Measurements from ENCODE around the gene DCAF8. TPM values are rescaled to one million over a fixed set of nuclear protein-coding genes. Genes with fewer than 3 reads are reported as not detected.

Gene DCAF8
- total RNA-seq, 2 experiments from 2014 or later, result 86.9 to 94.1 TPM

- no peak for DNase-seq
- Mint-ChIP-seq H3K4me1 (peaks cover 18% of the 10 kb centered on the region), H3K9me3 (no peaks in the 10 kb centered on the region), H3K36me3 (peaks cover 8% of the 10 kb centered on the region), H3K4me3 (no peak overlapping the region), H3K27ac (peak overlapping the region; percentile 34), H3K27me3 (no peaks in the 10 kb centered on the region)
Measured at GRCh38 chr1:160251011-160251410, 11.3 kb downstream of the DCAF8 start.

- peaks cover 3% of the 10 kb centered on the region for H3K36me3 Mint-ChIP-seq
- H3K9me3 Mint-ChIP-seq, result no peaks in the 10 kb centered on the region
- no peaks in the 10 kb centered on the region for H3K27me3 Mint-ChIP-seq
- no peak overlapping the region for H3K4me3 Mint-ChIP-seq
- H3K4me1 Mint-ChIP-seq, result peaks cover 25% of the 10 kb centered on the region
- no peak overlapping the region for H3K27ac Mint-ChIP-seq
- DNase-seq, result no peak
Measured at GRCh38 chr1:160247053-160247452, 15.3 kb downstream of the DCAF8 start.

- peaks cover 1% of the 10 kb centered on the region for H3K36me3 Mint-ChIP-seq
- H3K4me3 Mint-ChIP-seq, result no peak overlapping the region
- DNase-seq, result no peak
- H3K4me1 Mint-ChIP-seq, result peaks cover 19% of the 10 kb centered on the region
- H3K27me3 Mint-ChIP-seq, result no peaks in the 10 kb centered on the region
- no peak overlapping the region for H3K27ac Mint-ChIP-seq
- H3K9me3 Mint-ChIP-seq, result no peaks in the 10 kb centered on the region
Measured at GRCh38 chr1:160245434-160245833, 16.9 kb downstream of the DCAF8 start.

GRCh38 chr1:160244209-160244608 is 18.1 kb downstream of the DCAF8 start:
- Mint-ChIP-seq H3K4me3 (no peak overlapping the region), H3K27me3 (no peaks in the 10 kb centered on the region), H3K9me3 (no peaks in the 10 kb centered on the region), H3K36me3 (peaks cover 6% of the 10 kb centered on the region), H3K4me1 (peaks cover 19% of the 10 kb centered on the region), H3K27ac (no peak overlapping the region)
- DNase-seq, result no peak

GRCh38 chr1:160243767-160244166 is 18.6 kb downstream of the DCAF8 start:
- H3K27ac Mint-ChIP-seq, result no peak overlapping the region
- peaks cover 8% of the 10 kb centered on the region for H3K36me3 Mint-ChIP-seq
- H3K9me3 Mint-ChIP-seq, result no peaks in the 10 kb centered on the region
- no peak overlapping the region for H3K4me3 Mint-ChIP-seq
- H3K27me3 Mint-ChIP-seq, result no peaks in the 10 kb centered on the region
- H3K4me1 Mint-ChIP-seq, result peaks cover 19% of the 10 kb centered on the region
- DNase-seq, result no peak

- Mint-ChIP-seq H3K27me3 (no peaks in the 10 kb centered on the region), H3K4me1 (peaks cover 5% of the 10 kb centered on the region), H3K27ac (no peak overlapping the region), H3K4me3 (no peak overlapping the region), H3K9me3 (no peaks in the 10 kb centered on the region), H3K36me3 (peaks cover 13% of the 10 kb centered on the region)
- no peak for DNase-seq
Measured at GRCh38 chr1:160239582-160240299, 22.6 kb downstream of the DCAF8 start.

- no peak for DNase-seq
- Mint-ChIP-seq H3K36me3 (peaks cover 12% of the 10 kb centered on the region), H3K27me3 (no peaks in the 10 kb centered on the region), H3K4me1 (peaks cover 8% of the 10 kb centered on the region), H3K4me3 (no peak overlapping the region), H3K9me3 (no peaks in the 10 kb centered on the region), H3K27ac (no peak overlapping the region)
Measured at GRCh38 chr1:160238408-160238807, 23.9 kb downstream of the DCAF8 start.

- no peaks in the 10 kb centered on the region for H3K27me3 Mint-ChIP-seq
- H3K9me3 Mint-ChIP-seq, result no peaks in the 10 kb centered on the region
- no peak overlapping the region for H3K4me3 Mint-ChIP-seq
- no peak overlapping the region for H3K27ac Mint-ChIP-seq
- peaks cover 14% of the 10 kb centered on the region for H3K36me3 Mint-ChIP-seq
- no peak for DNase-seq
- H3K4me1 Mint-ChIP-seq, result peaks cover 9% of the 10 kb centered on the region
Measured at GRCh38 chr1:160237558-160237957, 24.8 kb downstream of the DCAF8 start.

- Mint-ChIP-seq H3K27me3 (no peaks in the 10 kb centered on the region), H3K27ac (no peak overlapping the region), H3K4me1 (peaks cover 9% of the 10 kb centered on the region), H3K4me3 (no peak overlapping the region), H3K36me3 (peaks cover 15% of the 10 kb centered on the region), H3K9me3 (no peaks in the 10 kb centered on the region)
- DNase-seq, result no peak
Measured at GRCh38 chr1:160236806-160237205, 25.5 kb downstream of the DCAF8 start.

GRCh38 chr1:160232911-160233310 is 29.4 kb downstream of the DCAF8 start:
- H3K4me3 Mint-ChIP-seq, result no peak overlapping the region
- no peaks in the 10 kb centered on the region for H3K27me3 Mint-ChIP-seq
- no peak for DNase-seq
- H3K36me3 Mint-ChIP-seq, result peaks cover 18% of the 10 kb centered on the region
- H3K4me1 Mint-ChIP-seq, result peaks cover 9% of the 10 kb centered on the region
- H3K9me3 Mint-ChIP-seq, result no peaks in the 10 kb centered on the region
- no peak overlapping the region for H3K27ac Mint-ChIP-seq

GRCh38 chr1:160228431-160228830 is 33.9 kb downstream of the DCAF8 start:
- Mint-ChIP-seq H3K36me3 (peaks cover 19% of the 10 kb centered on the region), H3K27me3 (no peaks in the 10 kb centered on the region), H3K4me3 (no peak overlapping the region), H3K4me1 (peaks cover 1% of the 10 kb centered on the region), H3K9me3 (no peaks in the 10 kb centered on the region), H3K27ac (no peak overlapping the region)
- no peak for DNase-seq

GRCh38 chr1:160227561-160227960 is 34.8 kb downstream of the DCAF8 start:
- no peaks in the 10 kb centered on the region for H3K9me3 Mint-ChIP-seq
- no peak for DNase-seq
- H3K4me1 Mint-ChIP-seq, result no peaks in the 10 kb centered on the region

GRCh38 chr1:160227034-160227433 is 35.3 kb downstream of the DCAF8 start:
- DNase-seq, result no peak
- Mint-ChIP-seq H3K4me3 (no peak overlapping the region), H3K27me3 (no peaks in the 10 kb centered on the region), H3K9me3 (no peaks in the 10 kb centered on the region), H3K4me1 (no peaks in the 10 kb centered on the region), H3K36me3 (peaks cover 19% of the 10 kb centered on the region), H3K27ac (no peak overlapping the region)

More at GRCh38 chr1:160227561-160227960, 34.8 kb downstream of the DCAF8 start:
- Mint-ChIP-seq H3K4me3 (no peak overlapping the region), H3K27ac (no peak overlapping the region), H3K27me3 (no peaks in the 10 kb centered on the region), H3K36me3 (peaks cover 17% of the 10 kb centered on the region)

- Mint-ChIP-seq H3K4me3 (no peak overlapping the region), H3K27me3 (no peaks in the 10 kb centered on the region), H3K36me3 (peaks cover 19% of the 10 kb centered on the region), H3K9me3 (no peaks in the 10 kb centered on the region), H3K4me1 (no peaks in the 10 kb centered on the region), H3K27ac (no peak overlapping the region)
- no peak for DNase-seq
Measured at GRCh38 chr1:160226623-160227022, 35.7 kb downstream of the DCAF8 start.

GRCh38 chr1:160225345-160225744 is 37.0 kb downstream of the DCAF8 start:
- no peak for DNase-seq
- Mint-ChIP-seq H3K36me3 (peaks cover 14% of the 10 kb centered on the region), H3K4me1 (no peaks in the 10 kb centered on the region), H3K4me3 (no peak overlapping the region), H3K27ac (no peak overlapping the region), H3K9me3 (no peaks in the 10 kb centered on the region), H3K27me3 (no peaks in the 10 kb centered on the region)

- no peak overlapping the region for H3K27ac Mint-ChIP-seq
- no peaks in the 10 kb centered on the region for H3K9me3 Mint-ChIP-seq
- H3K27me3 Mint-ChIP-seq, result no peaks in the 10 kb centered on the region
- no peak overlapping the region for H3K4me3 Mint-ChIP-seq
- no peak for DNase-seq
- H3K36me3 Mint-ChIP-seq, result peaks cover 13% of the 10 kb centered on the region
- H3K4me1 Mint-ChIP-seq, result no peaks in the 10 kb centered on the region
Measured at GRCh38 chr1:160224606-160225005, 37.7 kb downstream of the DCAF8 start.

All from activated naive CD8-positive, alpha-beta T cell treated with anti-CD3 and anti-CD28 coated beads for 36 hours (primary cell).